H1 (cell line): Measurements from ENCODE around the gene ODC1. TPM values are rescaled to one million over a fixed set of nuclear protein-coding genes. Genes with fewer than 3 reads are reported as not detected.

Source experiments
- CTCF ChIA-PET: fragments of 300-600 bp; sonication (Branson Sonifier 250); formaldehyde crosslinking; loops from one replicate; lab custom pipeline; 2021; ENCODE audit not compliant: partially characterized antibody; lab: Charles Lee
- POLR2A ChIA-PET: fragments of 300-600 bp; sonication (Branson Sonifier 250); formaldehyde crosslinking; loops from one replicate; lab custom pipeline; 2021; ENCODE audit warnings: inconsistent platforms; ENCODE audit not compliant: partially characterized antibody; lab: Charles Lee
- DNase-seq, 2 experiments: peaks; one replicate each; pipeline versions ENCODE4 v3.0.0 to v3.0.0-alpha.2; 2010 to 2022; ENCODE audit warnings: low spot score in 2 of 2, low read depth in 1 of 2, mixed read lengths in 1 of 2
- FAIRE-seq: peaks from 2 replicates; lab custom pipeline; 2011; peaks lifted over from hg19 to GRCh38; lab: Jason Lieb, UNC
- H2AFZ ChIP-seq: 2 replicates; pipeline ENCODE4 v1.8.1; 2012; ENCODE audit warnings: low read length, inconsistent platforms
- H2AK5ac ChIP-seq: 2 replicates; pipeline ENCODE4 v1.6.1; 2013; ENCODE audit warnings: low read depth, low read length
- H2BK120ac ChIP-seq: replicated peaks from 2 replicates; pipeline ENCODE3; 2013; ENCODE audit warnings: low read depth, low read length, inconsistent platforms
- H2BK12ac ChIP-seq: 2 replicates; pipeline ENCODE4 v1.6.1; 2013; ENCODE audit warnings: low read depth, low read length
- H2BK15ac ChIP-seq: 2 replicates; pipeline ENCODE4 v1.6.1; 2013; ENCODE audit warnings: low read length
- H2BK20ac ChIP-seq: 2 replicates; pipeline ENCODE4 v1.6.1; 2013; ENCODE audit warnings: low read length
- H2BK5ac ChIP-seq: 2 replicates; pipeline ENCODE4 v1.6.1; 2013; ENCODE audit warnings: low read depth, low read length
- H3K14ac ChIP-seq: 2 replicates; pipeline ENCODE4 v1.6.1; 2013; ENCODE audit warnings: inconsistent platforms; ENCODE audit not compliant: insufficient read length
- H3K18ac ChIP-seq: 2 replicates; pipeline ENCODE4 v1.6.1; 2013; ENCODE audit warnings: low read length; ENCODE audit errors: extremely low read depth
- H3K23ac ChIP-seq: 2 replicates; pipeline ENCODE4 v1.6.1; 2013; ENCODE audit warnings: inconsistent platforms; ENCODE audit not compliant: insufficient read length
- H3K23me2 ChIP-seq: 2 replicates; pipeline ENCODE4 v1.6.1; 2013; ENCODE audit warnings: low read depth, low read length
- H3K27ac ChIP-seq: 2 replicates; pipeline ENCODE4 v1.6.1; 2011; ENCODE audit warnings: low read depth, low read length, inconsistent platforms
- H3K27me3 ChIP-seq, 4 experiments: replicated peaks in 1 of 4; 1 replicate in 1 of 4; 2 replicates in 3 of 4; pipeline versions ENCODE4 v1.6.1 to v1.8.1; 2011 to 2013; ENCODE audit warnings: low read length in 3 of 4, mild to moderate bottlenecking in 3 of 4, inconsistent platforms in 2 of 4, mixed read lengths in 2 of 4, moderate library complexity in 1 of 4; ENCODE audit not compliant: control insufficient read depth in 3 of 4, insufficient read depth in 3 of 4; ENCODE audit errors: extremely low read depth in 1 of 4
- H3K36me3 ChIP-seq, 4 experiments: 2 replicates each; pipeline versions ENCODE4 v1.6.1 to v1.8.1; 2011 to 2013; ENCODE audit warnings: mild to moderate bottlenecking in 4 of 4, low read length in 3 of 4, moderate library complexity in 2 of 4, control low read depth in 1 of 4, inconsistent platforms in 1 of 4; ENCODE audit not compliant: insufficient read depth in 4 of 4, control insufficient read depth in 2 of 4
- H3K4ac ChIP-seq: replicated peaks from 2 replicates; pipeline ENCODE3; 2013; ENCODE audit warnings: low read length, low read depth, mixed read lengths, inconsistent platforms; ENCODE audit not compliant: insufficient read length
- H3K4me1 ChIP-seq, 4 experiments: replicated peaks in 1 of 4; 1 replicate in 1 of 4; 2 replicates in 3 of 4; pipeline versions ENCODE4 v1.6.1 to v1.8.1; 2011 to 2013; ENCODE audit warnings: low read length in 3 of 4, inconsistent platforms in 2 of 4, mixed read lengths in 1 of 4; ENCODE audit not compliant: insufficient read depth in 4 of 4, control insufficient read depth in 3 of 4
- H3K4me2 ChIP-seq, 2 experiments: 2 replicates each; pipeline versions ENCODE4 v1.6.1 to v1.8.1; 2011 to 2013; ENCODE audit warnings: low read depth in 2 of 2, low read length in 2 of 2, control low read depth in 1 of 2, inconsistent platforms in 1 of 2, mild to moderate bottlenecking in 1 of 2; ENCODE audit not compliant: insufficient read depth in 1 of 2
- H3K4me3 ChIP-seq, 4 experiments: fragments of 200-600, 300-600 bp in 1 of 4; sonication (generic), shearing (Covaris generic), sonication (Bioruptor Twin) in 1 of 4; 2 replicates each; pipeline versions ENCODE4 v1.5.1 to v1.8.1; 2011 to 2016; ENCODE audit warnings: low read length in 4 of 4, low read depth in 3 of 4, control low read depth in 2 of 4, inconsistent platforms in 2 of 4, mild to moderate bottlenecking in 2 of 4, mixed read lengths in 1 of 4, moderate library complexity in 1 of 4; ENCODE audit not compliant: insufficient read depth in 2 of 4; ENCODE audit errors: extremely low read depth in 1 of 4
- H3K56ac ChIP-seq: replicated peaks from 2 replicates; pipeline ENCODE3; 2013; ENCODE audit warnings: low read depth, mild to moderate bottlenecking, mixed read lengths, low read length, inconsistent platforms; ENCODE audit not compliant: insufficient read length
- H3K79me1 ChIP-seq: 2 replicates; pipeline ENCODE4 v1.6.1; 2013; ENCODE audit warnings: low read depth, low read length, control low read depth
- H3K79me2 ChIP-seq, 2 experiments: 2 replicates each; pipeline versions ENCODE4 v1.6.1 to v1.8.1; 2012 to 2013; ENCODE audit warnings: low read length in 2 of 2, mild to moderate bottlenecking in 2 of 2, inconsistent platforms in 1 of 2; ENCODE audit not compliant: insufficient read depth in 2 of 2, control insufficient read depth in 1 of 2
- H3K9ac ChIP-seq, 4 experiments: replicated peaks in 1 of 4; 1 replicate in 1 of 4; 2 replicates in 3 of 4; pipeline versions ENCODE4 v1.6.1 to v1.8.1; 2011 to 2013; ENCODE audit warnings: low read depth in 3 of 4, low read length in 3 of 4, control low read depth in 2 of 4, mild to moderate bottlenecking in 2 of 4, moderate library complexity in 2 of 4, inconsistent platforms in 1 of 4; ENCODE audit errors: extremely low read depth in 1 of 4
- H3K9me3 ChIP-seq, 2 experiments: 2 replicates each; pipeline versions ENCODE4 v1.6.1 to v1.8.1; 2012 to 2013; ENCODE audit warnings: mild to moderate bottlenecking in 2 of 2, moderate library complexity in 2 of 2, control low read depth in 1 of 2, inconsistent platforms in 1 of 2, low read depth in 1 of 2, low read length in 1 of 2, mixed read lengths in 1 of 2; ENCODE audit not compliant: insufficient read depth in 2 of 2
- H4K20me1 ChIP-seq, 2 experiments: replicated peaks in 1 of 2; 2 replicates each; pipeline versions ENCODE3 to v1.8.1; 2011 to 2013; ENCODE audit warnings: inconsistent platforms in 2 of 2, low read length in 2 of 2, mild to moderate bottlenecking in 1 of 2; ENCODE audit not compliant: insufficient read depth in 2 of 2, control insufficient read depth in 1 of 2
- H4K5ac ChIP-seq: 2 replicates; pipeline ENCODE4 v1.6.1; 2013; ENCODE audit warnings: low read length, low read depth, mixed read lengths, inconsistent platforms; ENCODE audit not compliant: insufficient read length
- H4K8ac ChIP-seq: 2 replicates; pipeline ENCODE4 v1.8.0; 2013; ENCODE audit warnings: mild to moderate bottlenecking, moderate library complexity, low read length, inconsistent platforms; ENCODE audit not compliant: insufficient read depth; ENCODE audit errors: extremely low read depth
- H4K91ac ChIP-seq: replicated peaks from 2 replicates; pipeline ENCODE3; 2013; ENCODE audit warnings: low read length, mixed read lengths, inconsistent platforms; ENCODE audit not compliant: insufficient read length
- GTF2F1 ChIP-seq: IDR thresholded peaks from 2 replicates; pipeline ENCODE4 v1.6.1; 2012; ENCODE audit warnings: low read depth, low read length, improper control_type of control experiment, borderline replicate concordance
- JUN ChIP-seq: IDR thresholded peaks from 2 replicates; pipeline ENCODE4 v1.6.1; 2011; ENCODE audit warnings: low read depth, mild to moderate bottlenecking, improper control_type of control experiment, low read length
- RBBP5 ChIP-seq: IDR thresholded peaks from 2 replicates; pipeline ENCODE4 v1.7.1; 2012; ENCODE audit warnings: low read depth, mild to moderate bottlenecking, inconsistent platforms, low read length, moderate library complexity, borderline replicate concordance
- RXRA ChIP-seq: IDR thresholded peaks from 2 replicates; pipeline ENCODE4 v1.6.1; 2011; ENCODE audit warnings: low read depth, mild to moderate bottlenecking, low read length, moderate library complexity; ENCODE audit not compliant: insufficient read depth
- SRF ChIP-seq: IDR thresholded peaks from 2 replicates; pipeline ENCODE4 v1.6.1; 2011; ENCODE audit warnings: mild to moderate bottlenecking, low read depth, low read length, moderate library complexity
- WGBS, 2 experiments: shearing (Covaris generic) in 1 of 2; methylation state at CpG; one replicate each; pipeline versions ENCODE4 v1.1.6 to v1.1.7; 2013 to 2015; ENCODE audit warnings: low lambda C conversion rate in 2 of 2, mixed read lengths in 2 of 2, inconsistent platforms in 1 of 2, low coverage in 1 of 2, missing lambda C conversion rate in 1 of 2; ENCODE audit not compliant: insufficient replicate concordance in 2 of 2, insufficient coverage in 1 of 2, insufficient read length in 1 of 2; ENCODE audit errors: extremely low coverage in 1 of 2, missing lambda C conversion rate in 1 of 2; 5-methylcytosine and 5-hydroxymethylcytosine counted together
- polyA plus RNA-seq, 7 experiments: library from polyadenylated mRNA; depleted of rRNA in 3 of 7; stranded (reverse) in 5 of 7; unstranded in 2 of 7; fragments of >200 nt in 5 of 7; fragments of 200-250 nt in 2 of 7; gene quantifications; 1 replicate in 5 of 7; 2 replicates in 1 of 7; 4 replicates in 1 of 7; pipeline versions ENCODE4 v1.2.1 to v1.2.3, GENCODE V29; 2011 to 2013; ENCODE audit warnings: missing spikeins in 2 of 7, mixed read lengths in 2 of 7
- total RNA-seq: library from RNA; stranded (reverse); fragmentation: NEBNext Ultra II Directional; extraction: Animal tissue kit (Norgen Biotek cat#: 25700); gene quantifications from 2 replicates; pipeline ENCODE4 v1.2.1, GENCODE V29; 2021
- TF ChIP-seq, protein P1 (sequence below): IDR thresholded peaks from 2 replicates; pipeline ENCODE4 v1.6.1; 2012; ENCODE audit warnings: low read length, inconsistent platforms

ODC1 gene
- total and polyA plus RNA-seq, 2 of the 8 experiments (the other 6 are each of a cell fraction or from before 2014, with no cell fraction given), result 57.2 to 76.7 TPM

DNA sequence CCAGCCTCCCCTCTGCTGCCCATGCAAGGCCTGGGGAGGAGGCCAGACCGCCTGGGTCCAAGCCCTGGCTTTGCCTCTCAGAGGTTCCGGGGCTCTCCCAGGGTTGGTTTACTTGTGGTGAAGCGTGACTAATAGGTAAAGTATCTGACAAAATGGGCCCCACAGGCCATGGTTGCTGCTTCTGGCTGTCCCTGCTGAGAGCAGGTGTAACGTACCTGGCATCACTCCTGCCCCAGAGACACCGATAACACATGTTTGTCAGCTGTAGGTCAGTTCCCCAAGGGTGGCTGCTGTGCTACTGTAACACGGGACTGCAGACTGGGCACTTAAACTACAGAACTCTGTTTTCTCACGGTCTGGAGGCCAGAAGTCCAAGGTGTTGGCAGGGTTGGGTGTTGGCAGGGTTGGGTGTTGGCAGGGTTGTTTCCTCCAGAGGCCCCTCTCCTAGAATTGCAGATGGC, 34.1 kb downstream of the ODC1 start:
- Histone ChIP-seq H2BK5ac (no peak overlapping the region), H4K5ac (no peak overlapping the region), H3K4me2 (no peak overlapping the region), H4K91ac (no peak overlapping the region), H3K79me2 (no peaks in the 10 kb centered on the region), H4K8ac (no peak overlapping the region), H2AK5ac (no peak overlapping the region), H3K27me3 (no peaks in the 10 kb centered on the region; a peak in 1 of 7 replicates), H4K20me1 (no peaks in the 10 kb centered on the region), H2BK15ac (no peak overlapping the region), H3K18ac (no peak overlapping the region), H3K79me1 (no peaks in the 10 kb centered on the region), H2BK12ac (no peak overlapping the region), H3K23me2 (no peaks in the 10 kb centered on the region), H3K27ac (no peak overlapping the region), H3K23ac (no peak overlapping the region), H2BK20ac (no peak overlapping the region), H3K9me3 (0 out of 4 replicates have a peak, but pooled peaks cover 0 to 2% of the 10 kb centered on the region in 2 experiments), H3K4me1 (peaks cover 0 to 3% (median 1%) of the 10 kb centered on the region in 4 experiments; a peak in 3 of 7 replicates), H3K56ac (no peak overlapping the region), H3K4me3 (no peak overlapping the region), H3K14ac (no peak overlapping the region), H3K36me3 (no peaks in the 10 kb centered on the region), H2AFZ (no peak overlapping the region), H2BK120ac (no peak overlapping the region), H3K4ac (no peak overlapping the region), H3K9ac (no peak overlapping the region)
- DNase-seq (no peak), FAIRE-seq (no peak)
- 89% methylated on average over 7 of the region's 7 CpGs; no CpG with 5 or more reads in 1 of the 2 experiments for WGBS, 2 experiments
- CTCF ChIA-PET, result interaction anchor here (0.6 to 1.6 kb wide), 3 partner anchors 116 to 345 kb away, joined by 3 to 4 read pairs (median 3); no protein-coding TSS in a partner anchor
- TF ChIP-seq SRF (no peak), RXRA (no peak), JUN (no peak), GTF2F1 (no peak), RBBP5 (no peak)
- TF ChIP-seq, protein P1, sequence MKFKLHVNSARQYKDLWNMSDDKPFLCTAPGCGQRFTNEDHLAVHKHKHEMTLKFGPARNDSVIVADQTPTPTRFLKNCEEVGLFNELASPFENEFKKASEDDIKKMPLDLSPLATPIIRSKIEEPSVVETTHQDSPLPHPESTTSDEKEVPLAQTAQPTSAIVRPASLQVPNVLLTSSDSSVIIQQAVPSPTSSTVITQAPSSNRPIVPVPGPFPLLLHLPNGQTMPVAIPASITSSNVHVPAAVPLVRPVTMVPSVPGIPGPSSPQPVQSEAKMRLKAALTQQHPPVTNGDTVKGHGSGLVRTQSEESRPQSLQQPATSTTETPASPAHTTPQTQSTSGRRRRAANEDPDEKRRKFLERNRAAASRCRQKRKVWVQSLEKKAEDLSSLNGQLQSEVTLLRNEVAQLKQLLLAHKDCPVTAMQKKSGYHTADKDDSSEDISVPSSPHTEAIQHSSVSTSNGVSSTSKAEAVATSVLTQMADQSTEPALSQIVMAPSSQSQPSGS, result no peak
- POLR2A ChIA-PET, result no interaction called here
